K562 (cell line): ENCODE results near the gene NT5DC2.

Experiments used
- CCAR2 ChIP-seq: fragments of 200-400 bp; formaldehyde crosslinking; IDR thresholded peaks from 2 replicates; pipeline ENCODE4 v1.6.1; 2017; ENCODE audit warnings: mild to moderate bottlenecking, low read depth, low read length
- POLR2AphosphoS5 ChIP-seq: IDR thresholded peaks from 2 replicates; pipeline ENCODE4 v1.6.1; 2011; ENCODE audit warnings: mild to moderate bottlenecking, low read depth, low read length, moderate library complexity; ENCODE audit not compliant: control insufficient read depth, insufficient read depth
- ZNF707 ChIP-seq: fragments of 250-450 bp; sonication (Bioruptor Pico); conservative IDR thresholded peaks from 2 replicates; pipeline ENCODE4 v1.8.0; 2022; ENCODE audit warnings: inconsistent platforms, mild to moderate bottlenecking, moderate library complexity

GRCh38 chr3:52544937-52545336 lies 11.3 kb upstream of the NT5DC2 start:
- TF ChIP-seq CCAR2 (no peak), POLR2AphosphoS5 (no peak), ZNF707 (no peak)
